Activated CD4-positive, alpha-beta T cell treated with anti-CD3 and anti-CD28 coated beads for 48 hours (primary cell): ENCODE data around the gene ENKUR.

ENCODE experiments used
- DNase-seq: peaks from one replicate; pipeline ENCODE4 v3.0.0-alpha.2; 2020

The ENKUR gene, protein sequence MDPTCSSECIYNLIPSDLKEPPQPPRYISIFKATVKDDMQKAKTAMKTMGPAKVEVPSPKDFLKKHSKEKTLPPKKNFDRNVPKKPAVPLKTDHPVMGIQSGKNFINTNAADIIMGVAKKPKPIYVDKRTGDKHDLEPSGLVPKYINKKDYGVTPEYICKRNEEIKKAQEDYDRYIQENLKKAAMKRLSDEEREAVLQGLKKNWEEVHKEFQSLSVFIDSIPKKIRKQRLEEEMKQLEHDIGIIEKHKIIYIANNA

DNA sequence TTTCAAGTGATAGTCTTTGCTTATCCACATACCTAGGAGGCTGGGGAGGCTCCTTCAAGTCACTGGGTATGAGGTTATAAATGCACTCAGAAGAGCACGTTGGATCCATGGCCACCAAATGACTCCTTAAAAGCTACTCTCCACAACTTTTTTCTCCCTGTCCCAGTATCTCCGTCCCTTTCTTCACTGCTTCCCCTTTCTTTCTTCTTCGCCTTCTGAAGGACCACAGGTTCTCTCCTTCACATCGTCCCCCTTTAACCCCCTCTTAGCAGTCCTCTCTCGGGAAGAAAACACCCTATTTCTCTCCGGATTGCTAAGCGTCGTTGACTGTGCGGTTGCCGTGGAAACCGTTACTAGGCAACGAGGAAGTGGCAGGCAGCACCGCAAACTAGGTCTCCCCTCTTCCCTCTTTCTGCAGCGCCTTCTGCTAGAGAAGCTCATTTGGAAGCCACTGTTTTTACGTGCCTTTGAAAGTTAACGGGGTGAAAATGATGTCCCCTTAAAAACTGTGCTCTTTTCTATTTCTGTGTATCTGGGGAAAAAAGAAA is at the start of gene ENKUR:
TSS of gene ENKUR (minus strand) at position 331 of the 548 bp plus-strand sequence. CDS start at position 109, 222 bp downstream.
- DNase-seq = peak; percentile 94

DNA sequence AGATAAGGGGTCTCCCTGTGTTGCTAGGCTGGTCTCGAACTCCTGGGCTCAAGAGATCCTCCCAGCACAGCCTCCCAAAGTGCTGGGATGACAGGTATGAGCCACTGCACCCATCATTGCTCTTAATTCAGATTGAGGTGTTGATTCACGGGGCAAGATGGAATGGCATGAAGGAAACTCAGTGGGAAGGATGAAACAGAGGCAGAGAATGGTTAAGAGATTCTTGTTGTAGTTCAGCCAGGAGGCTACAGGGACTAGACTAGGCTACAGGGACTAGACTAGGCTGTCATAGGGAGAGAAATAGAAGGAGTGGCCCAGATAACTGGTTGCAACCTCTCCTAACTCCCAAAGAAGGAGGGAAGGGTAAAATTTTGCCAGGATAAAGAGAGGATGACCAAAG is 48.4 kb upstream of the ENKUR start:
- DNase-seq = no peak

DNA sequence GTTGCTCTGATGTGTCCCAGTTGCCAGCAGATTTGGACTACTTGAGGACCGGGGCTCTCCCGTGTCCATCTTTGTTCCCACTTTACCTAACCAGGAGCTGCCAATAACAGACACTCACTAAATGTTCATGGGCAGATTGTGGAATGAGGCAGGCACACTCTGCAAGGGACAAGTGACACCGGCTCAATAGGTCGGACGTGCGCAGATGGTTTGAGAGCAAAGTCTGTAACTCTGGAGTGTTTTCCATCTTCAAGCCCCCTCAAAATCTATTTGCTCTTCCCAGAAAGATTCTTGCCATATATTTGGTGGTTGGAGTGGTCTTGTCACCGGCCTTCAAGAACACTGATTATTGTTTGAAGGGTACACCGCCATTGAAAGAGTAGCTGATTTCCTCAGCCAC is 47.7 kb upstream of the ENKUR start:
- no peak for DNase-seq

DNA sequence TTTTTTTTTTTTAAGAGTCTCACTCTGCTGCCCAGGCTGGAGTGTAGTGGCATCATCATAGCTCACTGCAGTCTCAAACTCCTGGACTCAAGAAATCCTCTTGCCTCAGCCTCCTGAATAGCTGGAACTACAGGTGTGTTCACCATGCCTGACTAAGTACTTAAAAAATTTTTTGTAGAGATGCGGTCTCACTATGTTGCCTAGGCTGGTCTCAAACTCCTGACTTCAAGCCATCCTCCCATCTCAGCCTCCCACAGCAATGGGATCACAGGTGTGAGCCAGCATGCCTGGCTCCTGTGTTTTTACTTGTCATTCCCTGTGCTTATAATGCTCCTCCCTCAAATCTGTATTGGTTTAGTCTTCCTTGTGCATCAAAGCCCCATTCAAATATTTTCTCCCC is 47.2 kb upstream of the ENKUR start:
- DNase-seq = no peak

DNA sequence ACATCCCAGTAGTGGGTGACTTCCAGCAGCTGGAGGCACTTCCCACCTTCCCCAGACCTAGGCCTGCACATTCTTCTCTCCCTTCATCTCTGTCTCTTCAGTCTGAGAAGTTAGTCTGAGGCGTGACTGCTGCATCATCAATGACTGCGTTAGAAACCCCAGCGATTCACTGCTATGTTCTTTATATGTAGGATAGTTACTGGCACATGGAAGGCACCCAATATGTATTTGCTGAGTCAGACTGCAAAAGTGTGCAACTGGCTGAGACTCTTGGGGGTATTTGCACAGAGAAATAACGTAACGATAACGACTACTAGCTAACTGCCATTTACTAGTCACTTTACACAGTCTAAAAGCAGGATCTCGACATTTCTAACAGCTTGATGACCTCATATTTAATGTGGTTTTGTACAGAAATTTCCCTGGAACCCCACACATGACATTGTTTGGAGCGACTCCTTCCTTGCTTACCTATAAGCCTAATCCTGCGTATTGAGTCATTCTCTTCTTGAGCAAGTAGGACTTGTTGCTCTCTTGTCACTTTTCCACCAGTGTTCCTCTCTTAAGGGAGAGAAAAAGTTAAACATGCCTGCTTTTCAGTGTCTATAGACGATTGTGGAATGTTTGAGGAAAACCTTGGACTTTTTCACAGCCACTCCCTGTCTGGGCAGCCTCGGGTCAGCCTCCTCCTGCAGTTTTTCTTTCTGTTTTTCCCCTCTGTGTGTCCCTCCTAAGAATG is 45.9 kb upstream of the ENKUR start:
- no peak for DNase-seq

DNA sequence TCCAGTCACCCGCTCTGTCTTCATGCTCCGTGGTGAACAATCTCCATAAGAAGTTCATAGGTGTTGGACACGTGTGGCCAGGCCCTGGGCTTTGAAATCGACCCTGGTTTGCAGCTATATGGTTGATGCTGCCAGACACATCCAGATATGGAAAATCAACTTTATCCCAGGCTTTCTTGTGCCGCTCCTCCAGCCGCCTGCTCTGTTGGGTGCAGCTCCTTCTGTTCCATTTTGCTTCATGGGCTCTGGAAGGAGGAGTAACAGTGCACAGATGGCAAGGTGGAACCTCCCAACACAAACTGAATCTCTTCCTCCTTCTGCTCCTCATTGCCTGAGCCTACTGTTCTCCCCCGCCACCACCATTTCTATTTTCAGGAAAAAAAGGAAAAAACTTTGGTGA is 45.2 kb upstream of the ENKUR start:
- no peak for DNase-seq

DNA sequence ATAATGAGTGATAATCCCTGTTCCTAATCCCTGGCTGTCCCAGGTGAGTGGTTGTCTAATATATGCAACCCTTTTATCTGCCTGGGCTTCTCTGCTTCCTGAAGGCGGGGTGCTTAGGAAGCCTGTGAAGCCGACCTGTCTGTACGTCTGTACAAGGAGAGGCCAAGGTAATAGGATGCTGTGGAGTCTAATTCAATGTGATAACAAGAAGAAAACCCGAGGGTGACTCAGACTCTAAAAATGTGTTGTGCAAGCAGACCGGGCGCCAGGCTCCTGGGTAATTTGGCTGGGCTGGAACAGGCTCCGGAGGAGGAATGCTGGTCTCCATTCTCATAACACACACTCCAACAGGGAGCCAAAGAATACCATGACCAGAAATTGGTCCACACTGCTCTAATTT is 44.0 kb upstream of the ENKUR start:
- no peak for DNase-seq

DNA sequence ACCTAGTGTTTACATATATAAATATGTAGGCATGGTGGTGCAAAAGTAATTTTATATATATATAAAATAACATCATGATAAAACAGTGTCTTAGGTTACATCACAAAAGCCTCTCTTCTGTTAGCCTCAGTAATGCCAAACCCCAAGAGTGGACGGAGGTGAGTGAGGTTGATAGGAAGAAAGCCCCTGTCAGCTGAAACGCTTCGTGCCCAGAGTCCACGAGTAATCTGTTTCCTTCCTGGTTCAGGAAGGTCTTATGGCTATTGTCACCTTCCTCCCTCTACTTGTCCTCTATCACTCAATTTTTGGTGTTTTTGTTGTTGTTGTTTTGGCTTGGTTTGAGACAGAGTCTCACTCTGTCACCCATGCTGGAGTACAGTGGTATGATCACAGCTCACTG is 41.9 kb upstream of the ENKUR start:
- DNase-seq = no peak

DNA sequence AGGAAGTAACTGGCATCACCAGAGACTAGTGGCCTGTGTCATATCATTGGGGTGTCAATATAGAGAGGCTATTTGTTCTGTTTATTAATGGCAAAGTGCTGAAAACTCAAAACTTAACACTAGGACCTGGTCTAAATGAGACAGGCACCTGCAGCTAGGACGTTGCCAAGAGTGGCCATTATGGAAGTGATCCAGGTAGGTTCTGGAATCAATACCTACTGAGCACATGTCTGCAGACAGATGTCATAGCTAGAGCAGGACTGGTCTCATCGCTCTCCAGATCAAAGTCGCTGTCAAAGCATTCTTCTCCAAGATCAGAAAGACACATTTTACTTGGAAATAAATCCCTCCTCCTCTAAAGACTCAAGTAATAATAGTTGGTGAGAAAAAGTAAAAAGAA is 40.8 kb upstream of the ENKUR start:
- no peak for DNase-seq

DNA sequence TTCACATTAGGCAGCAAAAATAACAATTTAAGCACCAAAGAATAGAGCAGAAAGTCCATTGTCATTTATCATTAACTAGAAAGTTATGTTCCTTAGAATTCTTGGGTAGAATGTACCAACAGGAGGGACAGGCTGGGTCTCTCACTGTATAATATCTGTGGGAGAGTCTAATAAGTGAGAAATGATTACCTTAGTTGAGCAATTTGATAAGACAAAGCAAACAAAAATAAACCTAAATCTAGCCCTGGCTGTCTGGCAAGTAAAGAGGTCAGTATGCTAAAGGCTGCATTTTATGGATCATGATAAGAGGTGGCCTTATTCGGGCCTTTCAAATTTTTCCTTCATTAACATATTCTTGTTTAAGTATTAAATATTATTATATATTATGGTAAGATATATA is 36.1 kb upstream of the ENKUR start:
- DNase-seq = no peak

DNA sequence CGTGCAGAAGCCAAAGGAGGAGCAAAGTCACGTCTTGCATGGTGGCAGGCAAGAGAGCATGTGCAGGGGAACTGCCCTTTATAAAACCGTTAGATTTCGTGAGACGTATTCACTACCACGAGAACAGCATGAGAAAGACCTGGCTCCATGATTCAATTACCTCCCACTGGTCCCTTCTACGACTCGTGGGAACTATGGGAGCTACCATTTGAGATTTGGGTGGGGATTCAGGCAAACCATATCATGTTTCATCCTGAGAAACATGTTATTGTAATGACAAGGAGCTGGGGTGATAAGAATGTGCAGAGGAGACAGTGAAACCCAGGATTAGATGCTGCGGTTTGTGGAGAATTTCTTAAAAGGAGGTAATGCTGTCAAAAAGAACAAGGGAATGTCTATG is 34.4 kb upstream of the ENKUR start:
- no peak for DNase-seq

DNA sequence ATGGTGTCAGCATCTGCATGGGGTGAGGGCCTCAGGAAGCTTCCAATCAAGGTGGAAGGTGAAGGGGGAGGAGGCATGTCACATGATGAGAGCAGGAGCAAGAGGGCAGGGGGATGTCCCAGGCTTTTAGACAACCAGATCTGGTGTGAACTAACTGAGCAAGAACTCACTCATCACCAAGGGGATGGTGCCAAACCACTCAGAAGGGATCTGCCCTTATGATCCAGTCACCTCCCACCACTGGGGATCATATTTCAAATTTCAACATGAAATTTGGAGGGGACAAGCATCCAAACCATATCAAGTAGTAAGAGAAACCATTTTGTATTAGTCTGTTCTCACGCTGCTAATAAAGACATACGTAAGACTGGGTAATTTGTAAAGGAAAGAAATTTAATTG is 34.0 kb upstream of the ENKUR start:
- DNase-seq = no peak

DNA sequence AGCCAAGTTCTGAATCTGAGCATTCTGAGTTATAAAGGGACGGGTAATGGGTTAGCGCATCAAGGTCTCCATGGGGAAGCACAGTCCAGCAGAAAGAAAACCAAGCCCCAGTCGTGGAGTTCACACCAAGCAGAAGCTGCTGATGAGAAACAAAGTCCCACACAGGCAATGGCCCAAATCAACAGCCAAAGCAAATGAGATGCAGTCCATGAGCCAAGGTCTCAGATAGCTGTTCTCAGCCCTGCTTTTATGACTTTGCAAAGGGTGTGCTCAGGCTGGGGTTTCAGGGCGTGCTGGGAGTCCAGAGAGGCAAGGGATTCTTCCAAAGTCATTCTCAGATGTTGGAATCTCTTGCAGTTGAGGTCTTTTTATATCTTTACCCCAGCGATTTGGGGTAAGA is 32.5 kb upstream of the ENKUR start:
- no peak for DNase-seq

DNA sequence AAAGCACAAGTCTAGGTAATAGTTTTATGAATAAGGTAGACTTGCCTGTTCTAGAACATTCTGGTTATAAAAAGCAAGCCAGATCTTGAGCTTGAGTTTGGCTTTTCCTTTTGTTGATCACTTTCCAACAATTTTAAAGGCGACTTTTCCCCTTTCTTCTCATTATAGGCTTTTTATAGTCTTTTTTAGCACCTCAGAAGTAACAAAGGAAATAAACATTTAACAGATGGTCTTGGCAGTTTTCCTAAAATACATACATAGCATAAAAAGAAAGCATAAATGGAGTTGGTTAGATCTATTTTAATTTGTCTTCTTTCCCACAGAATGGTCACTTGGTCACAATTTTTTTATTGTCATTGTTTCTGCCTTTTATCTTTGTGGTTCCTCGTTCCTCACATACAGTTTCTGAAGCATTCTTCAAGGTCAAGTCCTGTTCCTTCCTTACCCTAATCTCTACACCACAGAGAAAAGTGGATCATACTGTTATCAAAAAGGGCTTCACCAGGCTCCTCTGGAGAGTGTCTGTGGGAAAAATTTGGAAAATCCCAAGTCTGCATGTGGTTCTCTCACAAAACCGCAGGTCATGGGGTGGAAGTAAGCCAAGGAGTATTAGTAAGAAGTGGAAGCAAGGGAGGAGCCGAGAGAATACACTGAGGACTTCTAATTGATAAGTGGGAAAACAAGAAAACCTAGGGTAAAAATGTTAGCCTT is 31.8 kb upstream of the ENKUR start:
- no peak for DNase-seq

DNA sequence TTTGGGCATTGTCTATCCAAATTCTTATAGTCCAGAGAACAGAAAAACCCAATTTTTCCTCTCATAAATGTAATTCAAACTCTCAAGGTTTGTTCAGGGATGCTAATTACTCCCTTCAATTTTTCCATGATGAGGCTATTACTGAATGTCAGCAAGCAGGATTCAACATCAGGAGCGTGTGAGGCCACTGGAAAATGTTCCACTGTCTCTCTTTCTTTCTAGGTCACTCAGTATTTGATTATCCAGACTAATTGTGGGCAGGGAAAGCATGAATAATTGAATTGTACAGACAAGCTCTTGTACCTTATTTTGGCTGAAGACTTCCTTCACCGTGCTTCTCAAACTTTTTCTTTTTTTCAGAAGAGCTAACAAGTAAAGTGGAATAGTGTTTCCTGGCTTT is 31.1 kb upstream of the ENKUR start:
- no peak for DNase-seq

DNA sequence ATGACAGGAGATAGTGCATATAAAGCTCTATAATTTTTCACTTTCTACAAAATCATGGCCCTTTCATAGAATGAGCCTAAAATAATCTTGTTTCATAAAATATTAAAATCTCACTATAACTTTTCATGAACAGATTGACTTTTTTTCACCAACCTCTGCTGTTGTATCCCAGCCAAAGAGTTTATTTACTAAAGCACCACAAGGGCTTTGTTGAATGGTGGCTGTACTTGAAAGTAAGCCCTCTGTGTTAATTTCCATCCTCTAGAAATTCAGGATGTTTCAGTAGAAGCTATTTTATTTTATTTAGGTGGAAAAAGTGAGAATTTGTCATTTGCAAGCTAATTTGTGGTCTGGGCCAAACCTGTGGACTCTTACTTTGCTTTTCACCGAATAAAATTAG is 30.7 kb upstream of the ENKUR start:
- DNase-seq = no peak

DNA sequence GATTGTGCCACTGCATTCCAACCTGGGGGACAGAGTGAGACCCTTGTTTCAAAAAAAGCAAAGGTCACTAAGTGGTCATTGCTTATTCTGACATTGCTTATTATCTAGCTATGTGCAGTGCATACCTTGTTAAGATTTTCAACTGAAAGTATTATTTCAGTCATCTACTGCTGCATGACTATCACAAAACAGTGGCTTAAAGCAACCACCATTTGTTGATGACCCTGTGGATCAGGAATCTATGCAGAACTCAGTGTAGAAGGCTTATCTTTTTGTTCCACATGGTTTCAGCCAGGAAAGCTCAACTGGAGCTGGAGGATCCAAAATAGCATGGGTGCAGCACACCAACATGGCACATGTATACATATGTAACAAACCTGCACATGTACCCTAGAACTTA is 23.6 kb upstream of the ENKUR start:
- DNase-seq = no peak

DNA sequence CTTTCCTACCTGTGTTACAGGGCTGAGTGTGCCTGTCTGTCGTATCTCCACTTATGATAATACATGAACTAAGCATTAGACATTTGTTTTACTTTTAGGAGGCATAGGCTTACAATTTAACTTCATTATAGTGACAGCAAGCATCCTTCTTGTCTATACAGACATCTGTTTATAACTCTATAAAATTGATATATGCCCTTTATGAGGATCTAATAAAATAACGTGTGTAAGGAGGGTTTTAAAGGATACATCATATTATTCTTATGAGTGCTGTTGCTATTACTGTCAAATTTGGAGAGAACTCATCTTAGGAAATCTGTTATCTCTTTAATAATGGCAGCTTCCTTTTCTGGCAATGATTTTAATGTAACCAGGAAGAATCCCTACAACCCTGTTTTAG is 22.4 kb upstream of the ENKUR start:
- DNase-seq = no peak

DNA sequence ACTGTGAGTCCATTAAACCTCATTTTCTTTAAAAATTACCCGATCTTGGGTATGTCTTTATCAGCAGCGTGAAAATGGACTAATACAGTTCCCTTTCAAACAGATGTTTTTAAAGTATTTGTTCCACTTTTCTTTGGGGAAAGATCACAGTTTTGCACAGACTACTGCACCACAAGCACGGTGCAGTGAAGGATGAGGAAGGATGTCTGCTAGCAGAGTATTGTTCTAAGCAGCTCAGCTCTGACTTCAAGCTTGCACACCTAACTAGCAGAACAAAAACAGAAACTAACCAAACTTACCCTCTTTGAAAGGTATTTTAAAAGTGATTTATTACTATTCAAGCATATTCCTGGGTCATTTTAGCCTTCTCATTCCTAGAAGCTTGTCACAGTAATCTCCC is 20.4 kb upstream of the ENKUR start:
- DNase-seq = no peak

DNA sequence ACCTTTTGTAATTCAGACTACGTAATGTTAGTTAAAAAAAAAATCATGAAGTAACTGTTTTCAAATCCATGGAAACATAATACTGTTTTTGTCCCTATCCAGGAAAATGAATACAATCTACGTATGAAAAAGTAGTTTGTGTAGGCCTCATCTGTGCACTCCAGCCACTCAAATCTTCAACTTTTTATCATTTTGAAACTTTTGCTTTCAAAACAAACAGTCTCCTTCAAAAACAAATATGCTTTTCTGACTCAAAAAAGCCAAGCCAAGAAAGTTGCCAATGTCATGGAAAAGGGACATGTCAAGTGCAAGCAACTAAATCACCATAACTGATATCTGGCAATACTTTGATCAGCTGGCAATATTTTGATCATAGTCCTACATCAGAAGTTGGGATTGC is 13.6 kb upstream of the ENKUR start:
- DNase-seq = no peak

DNA sequence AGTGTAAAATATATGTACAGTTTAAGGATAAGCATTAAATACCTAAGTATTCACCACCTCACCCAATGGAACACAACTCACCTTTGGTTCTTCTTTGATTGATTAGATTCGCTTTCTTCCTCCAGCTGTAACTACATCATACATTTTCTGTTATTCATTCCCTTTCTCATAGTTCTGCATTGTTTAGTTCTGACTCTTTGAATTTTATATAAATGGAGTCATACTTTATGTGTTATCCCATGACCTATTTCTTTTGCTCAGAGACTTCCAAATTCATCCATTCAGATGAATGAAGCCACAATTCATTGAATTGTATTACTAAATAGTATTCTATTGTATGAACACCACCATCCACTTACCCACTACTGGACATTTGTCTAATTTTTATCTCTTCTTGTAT is 12.8 kb upstream of the ENKUR start:
- DNase-seq = no peak

DNA sequence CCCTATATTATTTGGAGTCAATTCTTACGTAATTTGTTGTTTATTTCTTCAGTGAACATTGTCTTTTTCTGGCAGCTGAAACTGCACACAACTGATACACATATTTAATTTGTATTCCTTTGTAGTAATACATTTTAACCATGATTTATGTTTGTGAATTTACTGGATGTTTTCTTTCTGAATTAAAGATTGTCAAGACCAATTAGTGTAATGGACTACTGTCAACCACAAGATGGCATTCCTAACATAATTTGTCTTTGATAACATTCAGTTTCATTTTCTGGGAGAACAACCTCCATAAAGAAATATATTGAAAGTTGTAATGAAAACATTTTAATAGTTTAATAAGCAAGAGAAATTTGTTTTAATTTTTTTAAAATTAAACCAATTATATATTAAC is 10.5 kb upstream of the ENKUR start:
- DNase-seq = no peak

DNA sequence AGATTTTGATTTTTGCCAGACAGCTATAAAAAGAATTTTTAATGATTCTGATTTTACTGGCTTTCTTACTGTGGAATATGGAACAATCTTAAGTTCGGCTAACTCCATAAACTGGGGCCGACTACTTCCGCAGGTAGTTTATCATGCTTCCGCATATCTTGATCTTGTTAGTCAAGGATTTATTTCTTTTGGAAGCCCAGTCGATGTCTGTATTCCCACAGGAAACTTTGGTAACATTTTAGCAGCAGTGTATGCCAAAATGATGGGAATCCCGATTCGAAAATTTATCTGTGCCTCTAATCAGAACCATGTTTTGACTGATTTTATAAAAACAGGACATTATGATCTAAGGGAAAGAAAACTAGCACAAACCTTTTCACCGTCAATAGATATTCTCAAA is 8.6 kb upstream of the ENKUR start:
- no peak for DNase-seq

DNA sequence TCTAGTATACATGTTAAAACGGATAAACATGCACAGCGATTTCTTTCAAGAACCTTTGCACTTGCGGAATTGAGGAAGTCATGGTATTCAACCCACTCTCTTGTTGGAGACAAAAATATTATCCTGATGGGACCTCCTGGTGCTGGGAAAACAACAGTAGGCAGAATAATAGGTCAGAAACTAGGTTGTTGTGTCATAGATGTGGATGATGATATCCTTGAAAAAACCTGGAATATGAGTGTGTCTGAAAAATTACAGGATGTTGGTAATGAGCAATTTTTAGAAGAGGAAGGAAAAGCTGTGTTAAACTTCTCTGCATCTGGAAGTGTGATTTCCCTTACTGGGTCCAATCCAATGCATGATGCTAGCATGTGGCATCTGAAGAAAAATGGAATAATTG is 7.3 kb upstream of the ENKUR start:
- no peak for DNase-seq
